HUDEP-2 (cell line): ENCODE measurements around the gene CYP1B1.

Source experiments
- DNase-seq, 76 experiments: peaks; one replicate each; lab custom pipeline; 2025; ENCODE audit not compliant: unreplicated experiment in 76 of 76; lab: John Stamatoyannopoulos, UW

The CYP1B1 gene

DNA sequence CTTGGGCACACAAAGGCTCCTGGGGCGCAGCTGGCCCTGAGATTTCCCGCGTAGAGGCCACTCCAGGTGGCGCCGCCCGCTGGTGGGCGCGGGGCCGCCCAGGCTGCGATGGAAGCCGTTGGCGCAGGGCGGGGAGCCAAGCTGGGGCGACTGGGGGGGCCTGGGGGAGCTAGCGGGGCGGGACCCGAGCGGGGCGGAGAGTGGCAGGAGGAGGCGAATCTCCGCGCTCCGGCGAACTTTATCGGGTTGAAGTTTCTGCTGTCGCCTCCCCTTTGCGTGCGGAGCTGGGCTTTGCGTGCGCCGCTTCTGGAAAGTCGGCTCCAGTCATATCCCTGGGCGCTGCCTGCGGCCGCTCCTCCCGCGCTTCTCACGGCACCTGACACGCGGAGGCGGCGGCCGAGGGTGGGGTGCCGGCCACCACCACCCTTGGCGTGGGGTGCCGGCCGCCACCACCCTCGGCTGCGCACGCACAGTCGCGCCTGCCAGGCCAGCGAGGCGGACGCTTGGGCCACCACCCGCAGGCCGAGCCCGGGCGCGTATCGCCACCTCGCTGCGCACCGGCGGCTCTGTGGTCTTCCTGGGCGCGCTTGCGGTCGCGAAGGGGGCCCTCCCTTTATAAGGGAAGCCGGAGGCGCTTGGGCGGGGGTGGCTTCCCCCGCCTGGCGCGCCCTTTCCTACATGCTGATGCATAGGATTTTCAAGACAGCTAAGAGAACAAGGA lies 919 bp upstream of the CYP1B1 start:
- peak in 75 of 76 experiments; percentile 29 to 92 (median 82) for DNase-seq

DNA sequence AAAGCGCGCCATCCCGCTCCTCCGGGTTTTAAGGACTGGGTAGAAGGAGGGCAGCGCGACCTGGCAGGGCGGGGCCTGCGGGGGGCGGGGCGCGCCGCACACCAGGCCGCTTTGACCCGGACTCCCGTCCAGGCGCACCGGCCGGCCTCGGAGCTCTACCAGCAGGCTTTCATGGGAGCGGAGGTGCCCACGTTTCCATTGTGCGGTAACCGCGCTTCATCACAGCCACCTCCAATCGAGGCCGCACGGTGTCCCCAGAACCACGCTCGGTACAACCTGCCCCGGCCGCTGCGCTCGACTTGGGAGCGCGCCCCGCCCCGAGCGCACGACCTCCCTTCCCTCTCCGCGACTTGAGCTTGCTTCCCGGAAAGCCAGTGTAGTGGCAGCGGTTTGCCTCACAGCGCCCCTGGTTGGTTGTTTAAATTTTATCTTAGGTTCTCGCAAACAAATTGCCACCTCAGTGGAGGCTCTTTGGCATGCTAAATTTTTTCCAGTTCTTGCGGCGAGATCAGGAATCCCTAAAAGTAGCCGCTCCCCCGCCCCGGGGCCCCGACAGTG lies 280 bp upstream of the CYP1B1 start:
- DNase-seq = peak in 64 of 76 experiments; percentile 15 to 89 (median 60)

DNA sequence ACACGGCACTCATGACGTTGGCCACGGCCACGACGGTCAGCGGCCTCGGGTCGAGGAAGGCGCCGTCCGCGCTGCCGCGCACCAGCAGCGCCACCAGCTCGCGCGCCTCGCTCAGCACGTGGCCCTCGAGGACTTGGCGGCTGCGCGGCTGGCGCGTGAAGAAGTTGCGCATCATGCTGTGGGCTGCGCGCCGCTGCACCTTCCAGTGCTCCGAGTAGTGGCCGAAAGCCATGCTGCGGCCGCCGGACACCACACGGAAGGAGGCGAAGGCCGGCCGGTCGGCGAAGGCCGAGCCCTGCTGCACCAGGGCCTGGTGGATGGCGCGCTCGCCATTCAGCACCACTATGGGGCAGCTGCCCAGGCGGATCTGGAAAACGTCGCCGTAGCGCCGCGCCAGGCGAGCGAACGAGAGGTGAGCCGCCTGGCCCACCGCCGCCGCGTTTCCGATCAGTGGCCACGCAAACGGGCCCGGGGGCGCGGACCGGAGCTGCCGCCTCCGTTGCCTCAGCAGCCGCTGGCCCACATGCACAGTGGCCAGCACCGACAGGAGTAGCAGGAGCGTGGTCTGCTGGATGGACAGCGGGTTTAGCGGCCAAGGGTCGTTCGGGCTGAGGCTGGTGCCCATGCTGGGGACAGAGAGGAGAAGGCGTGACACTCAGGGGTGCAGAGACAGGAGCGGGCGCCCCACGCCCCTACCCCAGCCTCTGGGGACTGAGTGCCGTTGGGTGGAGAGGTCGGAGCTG lies 1.0 kb downstream of the CYP1B1 start:
- DNase-seq = peak in 24 of 76 experiments; percentile 6 to 54 (median 32)

DNA sequence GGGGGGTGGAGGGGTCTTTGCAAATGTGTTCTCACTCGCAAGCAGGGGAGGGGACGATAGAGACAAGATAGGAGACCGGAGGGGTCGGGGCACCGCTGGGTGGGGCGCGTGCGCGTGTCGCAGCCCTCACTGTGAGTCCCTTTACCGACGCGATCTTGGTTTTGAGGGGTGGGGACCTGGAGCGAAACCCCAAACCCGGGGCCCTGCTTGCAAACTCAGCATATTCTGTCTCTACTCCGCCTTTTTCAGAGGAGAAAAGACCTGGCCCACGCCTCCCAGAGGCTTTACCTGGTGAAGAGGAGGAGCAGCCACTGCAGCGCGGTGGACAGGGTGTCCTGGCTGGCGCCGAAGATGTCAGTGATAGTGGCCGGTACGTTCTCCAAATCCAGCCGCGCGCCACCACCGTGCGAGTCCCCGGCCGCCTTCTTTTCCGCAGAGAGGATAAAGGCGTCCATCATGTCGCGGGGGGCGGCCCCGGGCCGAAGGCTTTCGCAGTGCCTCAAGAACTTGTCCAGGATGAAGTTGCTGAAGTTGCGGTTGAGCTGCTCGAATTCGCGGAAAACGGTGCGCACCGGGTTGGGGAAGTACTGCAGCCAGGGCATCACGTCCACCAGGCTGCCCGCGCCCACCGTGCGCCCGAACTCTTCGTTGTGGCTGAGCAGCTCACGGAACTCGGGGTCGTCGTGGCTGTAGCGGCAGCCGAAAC lies 1.7 kb downstream of the CYP1B1 start:
- DNase-seq = peak in 17 of 76 experiments; percentile 9 to 59 (median 32)

GRCh38 chr2:38073211-38074057 lies 2.5 kb downstream of the CYP1B1 start:
- DNase-seq = peak in 6 of 76 experiments; percentile 4 to 22 (median 16)

DNA sequence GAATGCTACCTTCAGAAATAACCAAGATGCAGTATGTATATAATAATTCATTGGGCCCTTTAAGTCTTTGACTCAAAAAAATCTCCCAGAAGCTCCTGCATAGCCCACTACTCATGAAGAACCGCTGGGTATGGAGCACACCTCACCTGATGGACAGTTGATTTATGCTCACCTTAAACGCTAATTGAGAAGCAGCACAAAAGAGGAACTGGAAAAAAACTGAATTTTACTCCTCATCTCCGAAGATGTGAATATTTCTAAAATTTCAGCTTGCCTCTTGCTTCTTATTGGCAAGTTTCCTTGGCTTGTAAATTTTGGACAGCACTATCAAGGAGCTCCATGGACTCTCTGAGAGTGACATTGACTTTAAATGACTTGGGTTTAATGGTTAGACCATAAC lies 5.5 kb downstream of the CYP1B1 start:
- DNase-seq = no peak

- no peak for DNase-seq
Observed at GRCh38 chr2:38068234-38068633, 7.7 kb downstream of the CYP1B1 start.

- no peak for DNase-seq
Observed at GRCh38 chr2:38066421-38067115, 9.4 kb downstream of the CYP1B1 start.

GRCh38 chr2:38065502-38066135 lies 10.3 kb downstream of the CYP1B1 start:
- no peak for DNase-seq

GRCh38 chr2:38064801-38065501 lies 11.0 kb downstream of the CYP1B1 start:
- no peak for DNase-seq

- no peak for DNase-seq
Observed at GRCh38 chr2:38060236-38061018, 15.5 kb downstream of the CYP1B1 start.

GRCh38 chr2:38057651-38058410 lies 18.1 kb downstream of the CYP1B1 start:
- no peak for DNase-seq

DNA sequence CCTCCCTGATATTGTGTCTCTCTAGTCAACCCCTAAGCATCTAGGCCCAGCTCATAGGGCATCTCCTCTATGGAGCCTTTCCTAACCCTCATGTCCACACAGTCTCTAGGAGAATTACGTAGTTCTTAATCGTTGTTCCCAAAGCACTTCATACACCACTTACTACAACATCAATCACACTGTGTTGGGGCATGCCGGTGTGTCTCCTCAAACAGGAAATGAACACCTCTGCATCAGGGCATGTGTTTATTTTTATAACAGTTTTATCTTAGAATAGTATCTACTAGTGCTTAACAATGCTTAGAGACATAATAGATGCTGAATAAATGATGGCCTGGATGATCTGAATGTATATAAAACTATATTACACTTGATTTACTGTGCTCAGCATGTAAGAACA lies 19.7 kb downstream of the CYP1B1 start:
- DNase-seq = no peak

DNA sequence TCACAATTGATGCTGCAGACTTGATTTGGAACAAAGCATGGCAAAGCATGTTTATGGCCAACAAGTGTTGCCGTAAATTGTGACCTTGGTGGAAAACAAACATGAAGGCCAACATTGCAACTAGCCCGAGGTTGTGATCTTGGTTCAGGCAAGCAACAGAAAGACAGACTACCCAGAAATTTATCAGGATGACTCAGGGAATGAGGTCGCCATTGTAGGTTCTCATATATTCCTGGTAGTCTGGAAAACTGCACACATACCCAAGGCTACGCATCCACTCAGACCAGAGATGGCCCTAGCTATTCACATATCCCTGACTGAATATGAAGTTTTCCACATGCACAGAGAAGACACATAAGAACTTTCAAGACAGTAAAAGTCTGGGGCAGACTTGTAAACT lies 30.1 kb downstream of the CYP1B1 start:
- no peak for DNase-seq

DNA sequence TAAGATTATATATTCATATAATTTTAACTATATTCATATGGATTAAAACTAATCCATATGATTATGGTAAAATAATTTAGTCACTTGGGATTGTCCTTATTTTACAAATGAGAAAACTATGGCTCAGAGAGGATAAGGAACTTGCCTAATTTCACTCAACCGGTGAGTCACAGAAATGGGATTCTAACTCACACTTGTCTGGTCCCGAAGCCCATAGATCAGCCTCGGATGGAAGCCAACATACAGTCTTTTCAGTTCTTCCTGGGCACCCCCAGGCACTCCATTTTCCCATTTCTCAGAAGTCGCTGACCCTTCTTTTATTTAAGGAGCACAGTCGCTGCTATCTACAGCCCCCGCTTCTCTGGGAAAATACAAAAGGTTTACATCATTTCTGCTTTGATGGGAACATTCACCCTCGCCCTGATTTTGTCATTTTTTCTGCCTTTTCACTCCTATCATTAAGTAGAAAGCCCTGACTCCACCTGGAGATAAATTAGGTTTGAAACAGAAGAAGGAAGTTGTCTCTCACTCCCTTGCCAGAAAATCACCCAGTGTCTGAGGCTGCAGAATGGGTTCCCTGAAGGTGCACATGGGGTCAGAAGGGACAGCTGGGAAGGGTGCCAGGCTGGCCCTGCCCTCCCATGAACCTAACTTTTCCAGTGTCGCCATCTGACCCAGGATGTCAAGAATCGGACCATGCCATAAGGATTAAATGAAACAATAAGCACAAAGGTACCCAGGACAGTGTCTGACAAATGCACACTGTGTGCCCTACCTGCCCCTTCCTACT lies 36.6 kb downstream of the CYP1B1 start:
- DNase-seq = no peak

- DNase-seq = no peak
Observed at GRCh38 chr2:38038682-38039081, 37.3 kb downstream of the CYP1B1 start.
